ENCODE data around the gene ART5. TPM values are rescaled to one million over a fixed set of nuclear protein-coding genes. Genes with fewer than 3 reads are reported as not detected.

ART5 gene
- total RNA-seq, 1 experiment from 2014 or later, result not detected

DNA sequence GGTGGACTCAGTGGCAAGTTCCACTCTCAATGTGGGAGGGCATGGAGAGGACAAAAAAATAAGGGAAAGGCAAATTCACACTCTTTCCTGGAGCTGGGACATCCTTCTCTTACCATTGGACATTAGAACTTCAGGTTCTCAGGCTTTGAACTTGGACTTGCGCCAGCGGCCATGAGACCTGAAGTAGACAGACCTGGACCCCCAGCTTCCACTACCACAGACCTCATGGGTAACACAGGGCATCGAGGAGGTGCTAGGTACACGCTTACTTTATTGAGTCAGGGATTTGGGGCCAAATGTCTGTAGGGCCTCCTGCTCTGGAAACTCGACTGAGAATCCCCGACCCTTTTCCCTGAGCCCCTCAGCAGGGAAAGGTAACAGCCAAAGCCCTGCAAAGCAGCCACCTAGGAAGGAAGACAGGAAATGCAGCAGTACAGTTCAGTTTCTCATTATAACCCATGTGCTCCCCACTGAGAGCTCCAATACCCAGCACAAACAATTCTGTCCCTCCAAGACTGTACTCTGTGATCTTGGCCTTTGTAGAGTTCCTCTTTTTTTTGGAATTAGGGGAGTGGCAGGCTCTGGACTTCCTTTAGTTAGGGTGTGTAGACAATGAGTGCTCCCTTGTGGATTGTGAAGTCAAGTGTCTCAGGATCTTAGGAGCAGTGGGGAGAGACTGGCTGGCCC lies 23.7 kb upstream of the ART5 start:
- Histone ChIP-seq H3K4me3 (no peak overlapping the region), H3K36me3 (ENCODE audit: low read depth) (no peaks in the 10 kb centered on the region), H3F3A (ENCODE audit: insufficient read depth, low read depth) (no peaks in the 10 kb centered on the region), H2AFZ (no peak overlapping the region), H3K9me2 (ENCODE audit: insufficient read depth) (no peaks in the 10 kb centered on the region), H3K79me2 (ENCODE audit: low read depth) (no peaks in the 10 kb centered on the region), H3K4me2 (no peak overlapping the region), H3K27me3 (ENCODE audit: insufficient read depth, low read depth) (no peaks in the 10 kb centered on the region), H3K4me1 (replicated peaks; ENCODE audit: insufficient read depth) (no peaks in the 10 kb centered on the region), H3K9me3 (ENCODE audit: insufficient read depth, low read depth) (no peaks in the 10 kb centered on the region), H4K20me1 (ENCODE audit: insufficient read depth) (no peaks in the 10 kb centered on the region), H3K27ac (no peak overlapping the region)
- DNase-seq, result no peak
- intact Hi-C loops (cut with micrococcal nuclease; ENCODE audit: unreplicated experiment), result no loop called here
- CTCF ChIA-PET, result no interaction called here
- POLR2A ChIA-PET (ENCODE audit: unreplicated experiment), result no interaction called here
- no TSS peak for BruUV-seq (replicated peaks)
- TF ChIP-seq EZH2 (IDR thresholded peaks at IDR 0.05; ENCODE audit: low read depth), result no peak
- TF ChIP-seq, protein P1, sequence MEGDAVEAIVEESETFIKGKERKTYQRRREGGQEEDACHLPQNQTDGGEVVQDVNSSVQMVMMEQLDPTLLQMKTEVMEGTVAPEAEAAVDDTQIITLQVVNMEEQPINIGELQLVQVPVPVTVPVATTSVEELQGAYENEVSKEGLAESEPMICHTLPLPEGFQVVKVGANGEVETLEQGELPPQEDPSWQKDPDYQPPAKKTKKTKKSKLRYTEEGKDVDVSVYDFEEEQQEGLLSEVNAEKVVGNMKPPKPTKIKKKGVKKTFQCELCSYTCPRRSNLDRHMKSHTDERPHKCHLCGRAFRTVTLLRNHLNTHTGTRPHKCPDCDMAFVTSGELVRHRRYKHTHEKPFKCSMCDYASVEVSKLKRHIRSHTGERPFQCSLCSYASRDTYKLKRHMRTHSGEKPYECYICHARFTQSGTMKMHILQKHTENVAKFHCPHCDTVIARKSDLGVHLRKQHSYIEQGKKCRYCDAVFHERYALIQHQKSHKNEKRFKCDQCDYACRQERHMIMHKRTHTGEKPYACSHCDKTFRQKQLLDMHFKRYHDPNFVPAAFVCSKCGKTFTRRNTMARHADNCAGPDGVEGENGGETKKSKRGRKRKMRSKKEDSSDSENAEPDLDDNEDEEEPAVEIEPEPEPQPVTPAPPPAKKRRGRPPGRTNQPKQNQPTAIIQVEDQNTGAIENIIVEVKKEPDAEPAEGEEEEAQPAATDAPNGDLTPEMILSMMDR (conservative IDR thresholded peaks at IDR 0.05), result no peak

DNA sequence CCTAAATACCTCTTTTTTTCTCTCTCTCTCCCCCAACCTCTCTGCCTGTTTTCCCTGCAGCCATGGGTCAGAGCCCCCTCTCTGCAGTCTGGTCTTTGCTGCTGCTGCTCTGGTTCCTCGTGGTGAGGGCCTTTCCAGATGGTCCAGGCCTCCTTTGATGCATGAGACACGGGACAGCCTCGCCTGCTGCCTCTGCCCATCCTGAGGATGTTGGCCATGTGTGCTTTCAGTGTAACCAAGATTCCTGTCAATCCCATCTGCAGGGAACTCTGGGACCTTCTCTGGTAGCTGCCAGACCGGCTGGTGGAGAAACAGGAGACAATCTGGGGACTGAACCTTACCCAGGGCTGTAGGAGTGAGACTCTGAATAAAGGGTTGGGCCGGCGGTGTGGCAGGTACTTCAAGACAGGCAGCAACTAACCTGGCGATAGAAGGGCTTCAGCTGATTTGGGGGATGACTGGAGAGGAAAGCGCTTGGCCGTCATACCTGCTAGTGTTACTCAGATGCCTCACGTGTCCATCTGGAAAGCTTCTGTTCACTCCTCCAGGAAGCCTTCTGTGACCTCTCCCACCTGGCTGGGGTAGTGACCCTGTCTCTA lies 22.3 kb upstream of the ART5 start:
- DNase-seq, result no peak
- Histone ChIP-seq H3K9me2 (ENCODE audit: insufficient read depth) (no peaks in the 10 kb centered on the region), H3K4me3 (no peak overlapping the region), H3K9me3 (ENCODE audit: insufficient read depth, low read depth) (no peaks in the 10 kb centered on the region), H3K36me3 (ENCODE audit: low read depth) (no peaks in the 10 kb centered on the region), H3F3A (ENCODE audit: insufficient read depth, low read depth) (no peaks in the 10 kb centered on the region), H3K4me1 (replicated peaks; ENCODE audit: insufficient read depth) (no peaks in the 10 kb centered on the region), H3K27me3 (ENCODE audit: insufficient read depth, low read depth) (no peaks in the 10 kb centered on the region), H3K79me2 (ENCODE audit: low read depth) (no peaks in the 10 kb centered on the region), H4K20me1 (ENCODE audit: insufficient read depth) (no peaks in the 10 kb centered on the region), H3K4me2 (no peak overlapping the region), H3K27ac (no peak overlapping the region), H2AFZ (no peak overlapping the region)
- ChIA-PET CTCF (no interaction called here), POLR2A (ENCODE audit: unreplicated experiment) (no interaction called here)
- TF ChIP-seq EZH2 (IDR thresholded peaks at IDR 0.05; ENCODE audit: low read depth), result no peak
- TF ChIP-seq, protein P1 (conservative IDR thresholded peaks at IDR 0.05), result no peak
- BruUV-seq (replicated peaks), result no TSS peak
- intact Hi-C loops (cut with micrococcal nuclease; ENCODE audit: unreplicated experiment), result no loop called here

DNA sequence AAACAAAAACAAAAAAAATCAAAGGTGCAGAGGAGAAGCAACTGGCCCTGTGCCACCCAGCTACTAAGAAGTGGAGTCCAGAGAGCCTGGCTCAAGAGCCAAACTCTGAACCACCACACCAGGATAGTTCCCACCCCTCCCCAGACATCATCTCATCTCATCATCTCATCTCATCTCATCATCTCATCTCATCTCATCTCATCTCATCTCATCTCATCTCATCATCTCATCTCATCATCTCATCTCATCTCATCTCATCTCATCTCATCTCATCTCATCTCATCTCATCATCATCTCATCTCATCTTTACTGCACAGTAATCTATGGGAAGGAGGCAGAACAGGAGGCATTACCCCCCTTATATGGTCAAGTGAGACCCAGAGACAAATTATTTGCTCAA lies 21.1 kb upstream of the ART5 start:
- no peak overlapping the region for H3K27ac ChIP-seq
- TF ChIP-seq, protein P1 (conservative IDR thresholded peaks at IDR 0.05), result no peak
- no peak for TF ChIP-seq EZH2 (IDR thresholded peaks at IDR 0.05; ENCODE audit: low read depth)
- H4K20me1 ChIP-seq (ENCODE audit: insufficient read depth), result no peaks in the 10 kb centered on the region
- H3K4me3 ChIP-seq, result no peak overlapping the region
- no peaks in the 10 kb centered on the region for H3K9me3 ChIP-seq (ENCODE audit: insufficient read depth, low read depth)
- no peaks in the 10 kb centered on the region for H3K36me3 ChIP-seq (ENCODE audit: low read depth)
- H3K4me2 ChIP-seq, result no peak overlapping the region
- CTCF ChIA-PET, result no interaction called here
- no TSS peak for BruUV-seq (replicated peaks)
- POLR2A ChIA-PET (ENCODE audit: unreplicated experiment), result no interaction called here
- H3F3A ChIP-seq (ENCODE audit: insufficient read depth, low read depth), result no peaks in the 10 kb centered on the region
- no peaks in the 10 kb centered on the region for H3K79me2 ChIP-seq (ENCODE audit: low read depth)
- H2AFZ ChIP-seq, result no peak overlapping the region
- intact Hi-C loops (cut with micrococcal nuclease; ENCODE audit: unreplicated experiment), result no loop called here
- H3K9me2 ChIP-seq (ENCODE audit: insufficient read depth), result no peaks in the 10 kb centered on the region
- no peaks in the 10 kb centered on the region for H3K27me3 ChIP-seq (ENCODE audit: insufficient read depth, low read depth)
- H3K4me1 ChIP-seq (replicated peaks; ENCODE audit: insufficient read depth), result no peaks in the 10 kb centered on the region
- no peak for DNase-seq

All from PC-9 (cell line).